Fibroblast of the conjunctiva (primary cell): Measurements from ENCODE around the gene ZNF91.
"Not testable (repeated sequence)": the region's sequence is repeated elsewhere in the genome, so short reads cannot be mapped to it uniquely, and the experiment has no call there.

Experiments used
- DNase-seq: peaks from one replicate; pipeline ENCODE4 v3.0.0-alpha.2; 2010; ENCODE audit warnings: low read depth

Gene ZNF91

GRCh38 chr19:23395722-23396117 lies 449 bp upstream of the ZNF91 start:
- not testable (repeated sequence) for DNase-seq

- no peak for DNase-seq
These were observed 760 bp downstream of the ZNF91 start for GRCh38 chr19:23394511-23394910.

- DNase-seq = no peak
These were observed 2.1 kb downstream of the ZNF91 start for GRCh38 chr19:23393121-23393520.

GRCh38 chr19:23391236-23391635 lies 4.0 kb downstream of the ZNF91 start:
- DNase-seq = no peak

- no peak for DNase-seq
These were observed 9.9 kb downstream of the ZNF91 start for GRCh38 chr19:23385404-23385803.

- DNase-seq = no peak
These were observed 10.4 kb downstream of the ZNF91 start for GRCh38 chr19:23384858-23385257.

- no peak for DNase-seq
These were observed 11.1 kb downstream of the ZNF91 start for GRCh38 chr19:23384166-23384565.

- DNase-seq = no peak
These were observed 12.3 kb downstream of the ZNF91 start for GRCh38 chr19:23382955-23383354.

- DNase-seq = no peak
These were observed 14.2 kb downstream of the ZNF91 start for GRCh38 chr19:23381114-23381513.

- DNase-seq = not testable (repeated sequence)
These were observed 15.6 kb downstream of the ZNF91 start for GRCh38 chr19:23379671-23380070.

- DNase-seq = no peak
These were observed 16.3 kb downstream of the ZNF91 start for GRCh38 chr19:23378948-23379347.

- DNase-seq = no peak
These were observed 18.0 kb downstream of the ZNF91 start for GRCh38 chr19:23377276-23377675.

- DNase-seq = no peak
These were observed 28.8 kb downstream of the ZNF91 start for GRCh38 chr19:23366437-23366836.

- not testable (repeated sequence) for DNase-seq
These were observed 29.2 kb downstream of the ZNF91 start for GRCh38 chr19:23366031-23366430.

- DNase-seq = no peak
These were observed 30.0 kb downstream of the ZNF91 start for GRCh38 chr19:23365222-23365621.

GRCh38 chr19:23361843-23362242 lies 33.4 kb downstream of the ZNF91 start:
- not testable (repeated sequence) for DNase-seq

GRCh38 chr19:23351806-23352205 lies 43.5 kb downstream of the ZNF91 start:
- DNase-seq = no peak

- no peak for DNase-seq
These were observed 48.6 kb downstream of the ZNF91 start for GRCh38 chr19:23346696-23347095.

- no peak for DNase-seq
These were observed 49.4 kb downstream of the ZNF91 start for GRCh38 chr19:23345838-23346237.

GRCh38 chr19:23343434-23344010 lies 51.7 kb downstream of the ZNF91 start:
- DNase-seq = no peak

- DNase-seq = no peak
These were observed 67.1 kb downstream of the ZNF91 start for GRCh38 chr19:23328211-23328610.

- DNase-seq = no peak
These were observed 73.2 kb downstream of the ZNF91 start for GRCh38 chr19:23321953-23322549.

- DNase-seq = not testable (repeated sequence)
These were observed 73.9 kb downstream of the ZNF91 start for GRCh38 chr19:23321403-23321802.

- DNase-seq = not testable (repeated sequence)
These were observed 75.7 kb downstream of the ZNF91 start for GRCh38 chr19:23319571-23319970.
